Effector memory CD4-positive, alpha-beta T cell (primary cell): ENCODE measurements around the gene VSTM4.

Experiments used
- DNase-seq, 3 donors: peaks; one replicate each; pipeline ENCODE4 v3.0.0-alpha.2; 2020
- H3K27ac ChIP-seq: 2 replicates; pipeline ENCODE4 v1.7.0; 2013; ENCODE audit warnings: mild to moderate bottlenecking, low read length, moderate library complexity; ENCODE audit not compliant: insufficient read depth, poor library complexity, severe bottlenecking
- H3K27me3 ChIP-seq: replicated peaks from 2 replicates; pipeline ENCODE4 v1.7.0; 2013; ENCODE audit warnings: mild to moderate bottlenecking, low read length; ENCODE audit not compliant: insufficient read depth, control insufficient read depth, poor library complexity, severe bottlenecking
- H3K36me3 ChIP-seq: 2 replicates; pipeline ENCODE4 v1.7.0; 2013; ENCODE audit warnings: mild to moderate bottlenecking, low read length, moderate library complexity; ENCODE audit not compliant: control insufficient read depth, insufficient read depth
- H3K4me1 ChIP-seq: 2 replicates; pipeline ENCODE4 v1.7.0; 2013; ENCODE audit warnings: low read length, mild to moderate bottlenecking; ENCODE audit not compliant: control insufficient read depth, insufficient read depth, poor library complexity, severe bottlenecking
- H3K4me3 ChIP-seq: 2 replicates; pipeline ENCODE4 v1.7.0; 2013; ENCODE audit warnings: low read length, low read depth, mild to moderate bottlenecking; ENCODE audit not compliant: insufficient read depth, poor library complexity, severe bottlenecking
- H3K9me3 ChIP-seq: 2 replicates; pipeline ENCODE4 v1.7.0; 2013; ENCODE audit warnings: mild to moderate bottlenecking, low read length, moderate library complexity; ENCODE audit not compliant: control insufficient read depth

Gene VSTM4

DNA sequence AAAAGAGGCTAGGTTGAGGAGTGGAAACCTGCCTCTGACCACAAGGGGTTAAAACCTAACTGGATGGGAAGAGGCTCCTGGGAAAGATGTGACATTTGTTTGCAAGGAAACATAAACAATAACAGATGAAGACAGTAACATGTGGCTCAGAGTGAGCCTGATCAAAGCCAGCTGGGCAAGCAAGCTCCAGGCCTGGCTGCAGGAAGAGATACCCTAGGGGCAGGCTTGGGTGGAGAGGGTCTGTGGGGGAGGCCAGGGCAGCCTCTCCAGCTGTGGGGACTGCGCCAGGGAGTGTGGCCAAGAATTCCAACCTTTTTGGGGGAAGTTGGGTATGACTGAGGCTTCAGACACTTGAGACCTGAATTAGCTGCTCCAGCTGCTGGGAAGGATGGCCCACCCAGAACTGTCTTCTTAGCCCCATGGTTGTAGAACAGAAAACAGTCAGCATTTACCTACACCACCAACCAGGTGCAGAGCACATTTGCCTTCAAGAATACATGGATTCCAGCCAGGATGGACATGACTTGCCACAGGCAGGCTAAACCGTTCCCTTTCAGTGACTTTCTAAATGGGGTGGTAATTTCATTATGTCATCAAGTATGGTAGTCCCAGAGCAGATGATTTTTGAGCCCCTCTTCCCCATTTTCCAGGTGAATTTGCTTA is 28.9 kb upstream of the VSTM4 start:
- no peak for DNase-seq
- Histone ChIP-seq H3K27me3 (no peaks in the 10 kb centered on the region), H3K36me3 (no peaks in the 10 kb centered on the region), H3K4me1 (no peaks in the 10 kb centered on the region), H3K9me3 (no peaks in the 10 kb centered on the region), H3K4me3 (no peak overlapping the region), H3K27ac (no peak overlapping the region)

DNA sequence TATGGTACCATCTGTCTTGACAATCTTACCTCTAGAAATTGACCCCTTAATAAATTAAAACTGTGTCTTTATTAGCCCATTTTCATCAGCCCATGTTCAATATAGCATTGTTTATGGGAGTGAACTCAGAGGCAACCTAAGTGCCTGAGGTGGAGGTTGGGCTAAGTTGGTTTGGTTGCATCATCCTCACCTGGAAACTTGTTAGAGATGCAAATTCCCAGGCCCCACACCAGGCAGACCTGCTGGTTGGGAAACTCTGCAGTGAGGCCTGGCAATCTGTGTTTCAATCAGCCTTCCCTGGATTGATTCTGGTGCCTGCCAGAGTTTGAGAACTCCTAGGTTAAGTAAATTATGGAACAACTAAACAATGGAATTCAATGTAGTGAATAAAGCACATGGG is 27.9 kb upstream of the VSTM4 start:
- no peak overlapping the region for H3K27ac ChIP-seq
- H3K9me3 ChIP-seq, result no peaks in the 10 kb centered on the region
- no peak for DNase-seq
- no peaks in the 10 kb centered on the region for H3K27me3 ChIP-seq
- no peaks in the 10 kb centered on the region for H3K4me1 ChIP-seq
- no peaks in the 10 kb centered on the region for H3K36me3 ChIP-seq
- no peak overlapping the region for H3K4me3 ChIP-seq

DNA sequence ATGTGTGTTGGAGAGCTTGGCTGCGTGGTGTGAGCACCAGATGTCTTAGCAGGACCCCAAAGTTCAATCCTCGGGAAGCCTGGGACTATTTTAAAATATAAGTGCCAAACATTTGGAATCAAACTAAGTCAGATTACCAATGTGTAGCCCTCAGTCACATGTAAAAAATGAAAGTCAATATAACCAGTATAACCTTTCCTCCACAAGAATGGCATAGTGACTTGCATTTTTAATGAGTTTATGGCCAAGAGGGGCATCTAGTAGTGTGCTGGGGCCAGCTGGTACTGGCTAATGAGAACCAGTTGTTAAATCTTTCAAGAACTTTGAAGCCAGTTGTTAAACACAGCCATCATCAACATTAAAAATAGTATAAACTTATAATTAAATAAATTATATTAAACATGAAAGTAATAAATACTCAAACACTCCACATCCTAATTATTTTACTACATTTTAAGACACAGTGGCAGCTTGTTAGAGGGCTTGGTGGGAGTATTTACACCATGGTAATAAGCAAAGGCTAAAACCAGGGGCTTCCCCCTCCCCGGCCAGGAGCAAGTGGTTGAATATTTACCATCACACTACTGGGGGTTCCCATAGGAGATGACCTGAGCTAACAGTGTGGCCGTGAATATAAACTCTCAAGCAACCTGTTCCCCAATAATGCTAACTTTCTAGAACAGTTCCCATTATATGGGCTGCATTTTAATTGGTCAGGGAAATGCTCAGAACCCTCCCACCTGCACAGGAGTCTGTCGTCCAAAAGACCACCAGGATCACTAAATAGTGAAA is 26.4 kb upstream of the VSTM4 start:
- Histone ChIP-seq H3K4me1 (no peaks in the 10 kb centered on the region), H3K27me3 (no peaks in the 10 kb centered on the region), H3K4me3 (no peak overlapping the region), H3K36me3 (no peaks in the 10 kb centered on the region), H3K9me3 (no peaks in the 10 kb centered on the region), H3K27ac (no peak overlapping the region)
- no peak for DNase-seq

DNA sequence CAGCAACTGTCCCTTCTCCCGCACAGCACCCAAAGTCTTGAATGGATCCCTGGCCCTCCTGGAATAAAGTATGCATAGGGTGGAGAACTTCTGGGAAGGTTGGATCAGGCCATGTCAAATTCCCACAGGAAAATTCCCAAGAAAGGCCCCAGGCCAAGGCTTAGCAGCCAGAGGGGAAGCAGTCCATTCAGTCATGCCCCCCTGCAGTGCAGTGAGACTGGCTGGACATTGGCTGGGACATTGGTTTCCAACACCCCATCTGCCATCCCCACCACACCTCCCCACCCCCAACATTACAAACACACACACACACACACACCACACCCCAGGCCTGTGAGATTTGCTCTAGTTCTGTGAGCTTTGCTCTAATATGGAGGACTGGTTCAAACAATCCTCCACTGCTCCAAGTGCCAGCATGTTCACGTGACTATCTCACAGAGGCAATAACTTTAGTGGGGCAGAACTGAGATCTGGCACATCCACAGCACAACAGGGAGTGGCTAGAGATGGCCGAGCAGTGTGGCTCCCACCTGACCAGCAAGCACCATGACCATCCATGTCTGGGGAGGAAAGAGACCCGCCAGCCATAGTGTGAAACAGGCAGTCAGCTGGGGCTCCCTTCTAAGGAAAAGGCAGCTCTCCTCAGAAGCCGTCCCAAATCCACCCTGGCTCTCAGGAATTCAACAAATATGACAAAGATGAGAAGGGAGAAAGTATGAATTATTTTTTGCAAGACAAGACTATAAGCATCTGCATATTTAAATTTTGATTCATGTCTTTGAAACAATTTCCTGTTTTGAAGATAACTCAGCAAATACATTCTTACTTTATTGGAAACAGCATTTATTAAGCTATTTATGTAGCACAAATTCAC is 25.2 kb upstream of the VSTM4 start:
- Histone ChIP-seq H3K9me3 (no peaks in the 10 kb centered on the region), H3K36me3 (no peaks in the 10 kb centered on the region), H3K4me3 (no peak overlapping the region), H3K27me3 (no peaks in the 10 kb centered on the region), H3K4me1 (no peaks in the 10 kb centered on the region), H3K27ac (no peak overlapping the region)
- DNase-seq, result no peak

DNA sequence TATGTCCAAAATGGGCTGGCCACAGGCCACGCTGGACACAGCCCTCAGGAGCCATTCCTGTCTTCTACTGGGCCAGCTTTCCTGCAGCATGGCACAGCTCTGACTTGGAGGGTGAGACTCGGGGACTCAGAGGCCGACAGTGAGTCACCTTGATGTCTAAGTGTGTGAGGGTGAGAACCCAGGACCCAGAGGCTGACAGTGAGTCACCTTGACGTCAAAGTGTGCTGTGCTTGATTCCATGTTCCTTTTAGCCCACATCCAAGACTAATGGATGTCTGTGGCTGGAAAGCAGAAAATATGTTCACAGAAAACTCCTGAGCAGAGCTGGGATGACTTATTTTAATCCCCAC is 24.5 kb upstream of the VSTM4 start:
- H3K27me3 ChIP-seq, result no peaks in the 10 kb centered on the region
- H3K36me3 ChIP-seq, result no peaks in the 10 kb centered on the region
- H3K4me3 ChIP-seq, result no peak overlapping the region
- no peaks in the 10 kb centered on the region for H3K4me1 ChIP-seq
- no peak overlapping the region for H3K27ac ChIP-seq
- H3K9me3 ChIP-seq, result no peaks in the 10 kb centered on the region
- no peak for DNase-seq

DNA sequence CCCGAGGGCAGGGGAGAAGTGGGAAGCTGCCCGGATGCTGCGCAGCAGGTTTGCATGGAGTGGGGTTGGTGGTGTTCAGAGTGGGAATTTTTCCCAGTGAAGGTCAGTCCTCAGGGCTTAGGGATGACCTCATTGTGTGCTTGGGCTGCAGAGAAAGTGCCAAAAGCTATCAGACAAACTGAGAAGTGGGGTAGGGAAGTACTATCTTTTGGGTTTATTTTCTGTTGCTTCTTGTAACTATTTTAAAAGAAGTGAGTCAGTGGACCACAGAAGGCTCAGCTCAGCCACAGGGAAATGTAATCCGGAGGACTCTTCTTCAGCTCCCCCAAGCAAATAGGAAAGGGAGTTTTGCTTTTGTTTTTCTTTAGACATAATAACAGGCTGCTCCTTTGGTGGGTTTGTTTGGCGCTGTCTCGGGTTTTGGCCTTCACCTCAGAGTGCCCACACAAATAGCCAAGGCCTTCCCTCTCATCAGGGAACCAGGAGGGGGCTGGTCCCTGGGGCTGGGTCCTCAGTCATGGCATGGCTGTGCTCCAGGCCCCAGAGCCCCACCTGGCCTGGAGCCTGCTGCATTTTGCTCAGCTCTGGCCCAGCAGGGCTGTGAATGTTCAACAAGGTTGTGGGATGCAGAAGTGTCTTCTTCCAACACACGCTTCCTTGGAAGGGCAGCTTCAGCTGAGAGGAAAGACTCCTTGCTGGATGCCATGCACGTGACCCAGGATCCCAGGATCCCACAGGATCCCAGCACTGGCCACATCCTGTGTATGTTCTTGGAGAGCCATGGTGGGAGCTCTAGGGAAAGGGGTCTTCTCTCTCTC is 23.9 kb upstream of the VSTM4 start:
- Histone ChIP-seq H3K9me3 (no peaks in the 10 kb centered on the region), H3K4me1 (no peaks in the 10 kb centered on the region), H3K27ac (no peak overlapping the region), H3K36me3 (no peaks in the 10 kb centered on the region), H3K27me3 (no peaks in the 10 kb centered on the region), H3K4me3 (no peak overlapping the region)
- no peak for DNase-seq

DNA sequence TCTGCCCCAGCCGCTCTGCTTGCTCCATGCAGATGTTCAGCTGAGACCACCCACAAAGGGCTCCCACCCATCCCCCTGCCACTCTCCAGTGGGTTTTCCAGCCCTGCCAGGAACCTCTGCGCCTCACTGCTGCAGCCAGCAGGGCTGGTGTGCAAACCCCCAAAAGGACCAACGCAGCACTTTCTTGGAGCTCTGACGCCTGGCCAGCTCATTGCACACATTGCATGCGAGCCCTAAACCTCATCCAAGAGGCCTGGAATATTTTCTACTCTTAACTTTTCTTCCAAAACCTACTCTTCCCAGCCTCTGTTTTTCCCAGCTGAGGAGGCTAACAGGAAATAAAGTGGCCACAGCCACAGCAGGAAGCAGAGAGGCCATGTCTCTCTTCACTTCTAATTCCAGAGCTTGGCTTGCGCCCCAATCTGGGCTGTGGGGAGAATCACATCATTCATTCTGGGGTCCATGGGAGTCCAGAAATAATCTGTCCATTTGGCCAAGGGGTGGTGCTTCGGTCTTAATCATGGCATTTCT is 23.1 kb upstream of the VSTM4 start:
- H3K4me1 ChIP-seq, result no peaks in the 10 kb centered on the region
- no peaks in the 10 kb centered on the region for H3K36me3 ChIP-seq
- H3K27ac ChIP-seq, result no peak overlapping the region
- no peak for DNase-seq
- H3K27me3 ChIP-seq, result no peaks in the 10 kb centered on the region
- H3K4me3 ChIP-seq, result no peak overlapping the region
- no peaks in the 10 kb centered on the region for H3K9me3 ChIP-seq

DNA sequence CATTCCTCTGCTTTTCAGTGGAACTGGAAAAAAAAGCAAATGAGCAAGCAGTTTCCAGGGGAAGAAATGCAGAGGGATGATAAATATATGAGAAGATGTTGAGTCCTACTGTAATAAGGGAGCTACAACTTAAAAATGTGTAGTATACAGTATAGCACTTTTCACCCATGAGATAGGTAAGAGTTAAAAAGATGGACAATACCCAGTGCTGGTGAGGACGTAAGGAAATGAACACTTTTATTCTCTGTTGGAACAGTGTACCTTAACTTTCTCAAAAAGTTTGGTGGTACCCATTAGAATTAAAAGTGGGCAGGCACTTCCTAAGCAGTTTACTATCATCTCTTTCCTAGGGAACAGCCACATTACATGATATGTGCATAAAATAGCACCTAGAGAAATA is 21.2 kb upstream of the VSTM4 start:
- no peaks in the 10 kb centered on the region for H3K4me1 ChIP-seq
- H3K36me3 ChIP-seq, result no peaks in the 10 kb centered on the region

DNA sequence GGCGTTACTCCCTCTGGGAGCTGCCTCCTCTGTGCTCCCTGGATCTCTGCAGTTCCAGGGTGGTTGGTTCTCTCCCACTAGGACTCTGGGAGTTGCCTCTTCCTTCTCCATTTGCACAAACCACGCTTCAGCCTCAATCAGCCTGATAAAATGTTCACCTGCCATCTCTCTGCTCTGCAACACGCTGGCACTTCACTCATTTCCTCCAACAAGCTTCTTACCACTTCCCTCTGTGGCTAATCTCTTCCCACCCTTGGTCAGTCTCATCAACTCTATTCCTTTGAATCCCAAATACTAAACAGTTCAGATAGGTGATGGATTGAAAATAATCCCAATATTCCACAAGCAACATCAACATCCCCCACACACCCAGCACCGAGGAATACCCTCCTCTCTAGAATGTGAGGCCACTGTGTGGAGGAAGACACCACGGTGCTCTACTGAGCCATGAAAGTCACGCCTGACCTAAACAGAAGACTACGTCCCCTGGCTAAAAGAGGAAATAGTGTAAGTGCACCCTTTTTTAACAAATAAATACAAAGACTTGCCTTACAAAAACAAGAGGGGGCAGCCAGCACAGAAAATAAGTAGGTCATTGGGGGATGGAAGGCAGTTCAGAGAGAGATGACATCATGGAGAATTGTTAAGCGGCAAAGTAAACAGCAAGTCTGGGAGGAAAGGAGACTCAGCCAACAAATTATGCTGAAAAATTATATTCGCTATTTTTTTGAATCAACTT is 20.4 kb upstream of the VSTM4 start:
- Histone ChIP-seq H3K27me3 (no peaks in the 10 kb centered on the region), H3K9me3 (no peaks in the 10 kb centered on the region), H3K4me3 (no peak overlapping the region), H3K4me1 (no peaks in the 10 kb centered on the region), H3K27ac (no peak overlapping the region), H3K36me3 (no peaks in the 10 kb centered on the region)
- no peak for DNase-seq

More for the DNA sequence above, 21.2 kb upstream of the VSTM4 start:
- H3K27me3 ChIP-seq, result no peaks in the 10 kb centered on the region
- H3K9me3 ChIP-seq, result no peaks in the 10 kb centered on the region
- H3K4me3 ChIP-seq, result no peak overlapping the region
- no peak overlapping the region for H3K27ac ChIP-seq
- no peak for DNase-seq
